TTC549 (cell line): ENCODE results near the gene TPM4.
"Not testable (repeated sequence)": the region's sequence is repeated elsewhere in the genome, so short reads cannot be mapped to it uniquely, and the experiment has no call there.

Experiments used
- FAIRE-seq: peaks from 2 replicates; lab custom pipeline; 2012; peaks lifted over from hg19 to GRCh38; lab: Jason Lieb, UNC

TPM4 gene

GRCh38 chr19:16076154-16076957 lies at the start of gene TPM4:
Gene TPM4 (plus strand): TSS chr19:16076495. CDS start chr19:16076566, 71 bp downstream.
- no peak for FAIRE-seq

- no peak for FAIRE-seq
Observed at GRCh38 chr19:16026756-16027155, 49.5 kb upstream of the TPM4 start.

GRCh38 chr19:16027528-16027927 lies 48.8 kb upstream of the TPM4 start:
- no peak for FAIRE-seq

DNA sequence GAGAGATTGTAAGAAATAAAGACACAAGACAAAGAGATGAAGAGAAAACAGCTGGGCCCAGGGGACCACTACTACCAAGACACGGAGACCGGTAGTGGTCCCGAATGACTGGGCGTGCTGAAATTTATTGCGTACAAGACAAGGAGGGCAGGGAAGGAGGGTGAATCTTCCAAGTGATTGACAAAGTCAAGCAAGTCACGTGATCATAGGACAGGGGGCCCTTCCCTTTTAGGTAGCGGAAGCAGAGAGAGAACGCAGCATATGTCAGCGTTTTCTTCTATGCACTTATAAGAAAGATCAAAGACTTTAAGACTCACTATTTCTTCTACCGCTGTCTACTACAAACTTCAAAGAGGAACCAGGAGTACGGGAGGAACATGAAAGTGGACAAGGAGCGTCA lies 46.1 kb upstream of the TPM4 start:
- not testable (repeated sequence) for FAIRE-seq

- no peak for FAIRE-seq
Observed at GRCh38 chr19:16030964-16031871, 45.1 kb upstream of the TPM4 start.

- no peak for FAIRE-seq
Observed at GRCh38 chr19:16031872-16032200, 44.5 kb upstream of the TPM4 start.

DNA sequence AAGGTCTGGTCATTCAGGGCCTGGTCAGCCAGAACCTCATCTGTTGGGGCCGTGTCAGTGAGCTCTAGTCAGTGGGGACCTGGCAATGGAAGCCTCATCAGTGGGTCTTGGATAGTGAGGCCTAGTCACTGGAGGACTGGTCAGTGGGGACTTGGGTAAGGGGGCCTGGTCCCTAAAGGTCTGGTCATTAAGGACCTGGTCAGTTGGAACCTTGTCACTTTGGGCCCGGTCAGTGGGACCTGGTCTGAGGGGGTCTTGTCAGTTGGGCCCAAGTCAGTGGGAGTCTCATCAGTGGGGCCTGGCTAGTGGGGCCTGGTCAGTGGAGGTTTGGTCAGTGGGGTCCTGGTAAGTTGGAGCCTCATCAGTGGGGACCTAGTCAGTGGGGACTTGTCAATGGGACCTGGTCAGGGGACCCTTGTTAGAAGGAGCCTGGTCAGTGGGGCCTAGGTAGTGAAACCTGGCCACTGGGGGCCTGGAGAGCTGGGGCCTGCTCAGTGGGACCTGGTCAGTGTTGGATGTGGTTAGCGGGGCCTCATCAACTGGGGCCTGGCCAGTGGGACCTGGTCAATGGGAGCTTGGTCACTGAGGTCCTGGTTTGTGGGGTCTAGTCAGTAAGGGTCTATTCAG lies 43.7 kb upstream of the TPM4 start:
- no peak for FAIRE-seq

- no peak for FAIRE-seq
Observed at GRCh38 chr19:16033136-16033530, 43.2 kb upstream of the TPM4 start.

DNA sequence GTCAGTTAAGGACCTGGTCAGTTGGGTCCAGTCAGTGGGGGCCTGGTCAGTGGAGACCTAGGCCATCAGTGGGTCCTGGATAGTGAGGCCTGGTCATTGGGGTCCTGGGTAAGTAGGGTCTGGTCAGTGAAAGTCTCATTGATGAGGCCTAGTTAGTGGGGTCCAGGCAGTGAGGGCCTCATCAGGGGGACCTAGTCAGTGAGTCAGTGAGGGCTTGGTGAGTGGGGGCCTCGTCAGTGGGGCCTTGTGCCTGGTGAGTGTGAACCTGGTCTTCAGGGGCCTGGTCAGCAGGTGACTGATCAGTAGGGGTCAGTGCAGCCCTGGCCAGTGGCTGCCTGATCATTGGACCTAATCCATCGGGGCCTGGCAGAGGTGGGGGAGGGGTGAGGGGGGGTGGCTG lies 42.6 kb upstream of the TPM4 start:
- no peak for FAIRE-seq

DNA sequence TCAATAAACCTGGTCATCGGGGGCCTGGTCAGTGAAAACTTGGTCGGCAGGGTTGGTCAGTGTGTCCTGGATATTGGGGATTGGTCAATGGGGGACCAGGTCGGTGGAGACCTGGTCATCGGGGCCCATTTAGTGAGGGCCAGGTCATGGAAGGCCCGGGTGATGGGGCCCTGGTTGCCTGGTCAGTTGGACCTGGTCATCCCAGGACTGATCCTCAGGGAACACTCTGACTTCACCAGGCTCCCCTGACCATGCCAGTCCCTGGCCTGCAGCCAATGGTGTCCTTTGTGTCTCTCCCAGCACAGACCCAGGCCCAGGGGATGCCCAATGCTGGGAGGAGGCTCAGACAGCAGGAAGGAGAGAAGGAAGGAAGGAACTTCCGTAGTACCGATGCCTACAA lies 42.1 kb upstream of the TPM4 start:
- no peak for FAIRE-seq

DNA sequence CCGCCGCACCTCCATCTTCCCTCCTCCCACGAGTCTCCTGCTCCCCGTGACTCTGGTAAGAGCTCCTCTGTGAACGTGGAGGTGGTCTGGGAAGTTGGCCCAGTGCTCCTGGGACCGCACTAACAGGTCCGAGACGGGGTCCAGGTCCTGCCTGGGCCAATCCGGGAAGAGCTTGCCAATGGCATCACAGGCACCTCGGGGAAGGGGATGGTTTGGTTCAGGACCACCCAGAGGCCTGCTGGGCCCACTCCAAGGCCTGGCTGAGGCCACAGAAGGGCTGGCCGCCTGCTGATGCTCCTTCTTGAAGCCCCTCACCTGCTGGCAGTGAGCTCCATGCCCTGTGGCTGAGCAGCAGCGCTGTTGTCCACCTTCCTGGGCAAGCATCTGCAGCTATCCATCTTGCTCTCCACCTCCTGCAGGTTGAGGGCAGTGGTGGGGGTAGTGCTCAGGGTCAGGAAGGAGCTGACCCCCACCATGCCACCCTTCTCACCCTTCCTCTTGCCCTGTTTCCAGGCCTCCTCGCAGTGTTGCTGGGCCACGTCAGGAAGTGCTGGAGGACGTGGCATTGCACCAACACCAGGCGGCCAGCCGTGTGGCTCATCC lies 41.2 kb upstream of the TPM4 start:
- no peak for FAIRE-seq

GRCh38 chr19:16035601-16036297 lies 40.5 kb upstream of the TPM4 start:
- FAIRE-seq: no peak

DNA sequence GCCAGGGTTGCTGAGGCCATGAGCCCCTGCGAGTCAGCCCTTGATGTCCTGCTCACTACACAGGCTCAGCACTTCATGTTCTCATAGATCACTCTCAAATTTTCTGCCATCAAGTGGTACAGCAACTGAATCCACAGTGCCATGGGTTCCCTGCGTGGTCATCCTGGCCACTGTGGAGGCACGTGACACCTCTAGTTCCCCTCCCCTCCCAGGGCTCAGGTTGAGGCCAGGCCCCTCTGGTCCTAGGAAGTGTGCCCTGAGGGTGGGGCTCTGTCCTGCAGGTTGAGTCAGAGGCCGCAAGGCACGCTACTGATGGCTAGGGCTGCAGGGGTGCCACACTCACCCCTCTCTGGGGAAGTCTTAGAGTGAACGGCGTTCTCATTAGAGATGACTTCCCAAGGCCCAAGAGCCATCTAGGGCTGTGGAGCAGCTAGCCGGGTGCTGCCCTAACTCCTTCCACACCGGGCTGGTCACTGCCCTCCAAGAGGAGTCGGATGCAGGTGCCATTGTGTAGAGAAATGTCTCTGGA lies 39.8 kb upstream of the TPM4 start:
- FAIRE-seq: no peak

GRCh38 chr19:16036941-16037340 lies 39.4 kb upstream of the TPM4 start:
- FAIRE-seq: no peak

GRCh38 chr19:16037424-16038195 lies 38.7 kb upstream of the TPM4 start:
- FAIRE-seq: no peak

GRCh38 chr19:16038196-16038695 lies 38.0 kb upstream of the TPM4 start:
- no peak for FAIRE-seq

DNA sequence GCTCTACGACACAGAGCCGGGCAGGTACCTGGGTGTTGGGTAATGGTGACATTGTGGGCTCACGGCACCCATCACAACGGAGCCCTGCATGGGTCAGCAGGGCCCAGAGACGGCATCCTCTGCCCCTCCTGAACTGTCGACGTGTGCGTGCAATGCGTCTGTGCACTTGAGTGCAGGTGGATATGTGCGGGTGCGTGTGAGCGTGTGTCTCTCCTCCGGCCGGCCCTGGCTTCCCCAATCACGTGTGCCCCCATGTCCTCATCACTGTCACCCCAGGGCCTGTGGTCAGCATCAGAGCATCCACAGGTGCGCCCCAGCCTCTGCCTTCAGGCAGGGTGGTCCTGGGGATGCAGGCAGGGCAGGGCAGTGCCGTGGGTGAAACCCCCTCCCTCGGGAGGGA lies 37.2 kb upstream of the TPM4 start:
- no peak for FAIRE-seq

GRCh38 chr19:16039545-16039944 lies 36.8 kb upstream of the TPM4 start:
- no peak for FAIRE-seq

- FAIRE-seq: no peak
Observed at GRCh38 chr19:16040642-16041041, 35.7 kb upstream of the TPM4 start.

GRCh38 chr19:16041299-16041990 lies 34.9 kb upstream of the TPM4 start:
- FAIRE-seq: no peak
